Panc1 (cell line): ENCODE measurements around the gene MAP4K4.

Experiments
- POLR2AphosphoS5 ChIP-seq: IDR thresholded peaks from 2 replicates; pipeline ENCODE4 v1.6.1; 2012; ENCODE audit warnings: mild to moderate bottlenecking, low read depth, low read length, moderate library complexity
- SIN3A ChIP-seq: IDR thresholded peaks from 2 replicates; pipeline ENCODE4 v1.6.1; 2012; ENCODE audit warnings: low read depth, mild to moderate bottlenecking, low read length, moderate library complexity, borderline replicate concordance; ENCODE audit not compliant: insufficient read depth
- TF ChIP-seq, protein P1 (sequence below): fragments of 450-650 bp; IDR thresholded peaks from 2 replicates; pipeline ENCODE4 v1.5.1; 2017; ENCODE audit warnings: mild to moderate bottlenecking
- TF ChIP-seq, protein P2 (sequence below), 2 experiments: IDR thresholded peaks; 2 replicates each; pipeline ENCODE4 v1.6.1; 2011 to 2012; ENCODE audit warnings: low read depth in 2 of 2, control low read depth in 1 of 2, low read length in 1 of 2, mild to moderate bottlenecking in 1 of 2, moderate library complexity in 1 of 2; ENCODE audit not compliant: insufficient read depth in 1 of 2

DNA sequence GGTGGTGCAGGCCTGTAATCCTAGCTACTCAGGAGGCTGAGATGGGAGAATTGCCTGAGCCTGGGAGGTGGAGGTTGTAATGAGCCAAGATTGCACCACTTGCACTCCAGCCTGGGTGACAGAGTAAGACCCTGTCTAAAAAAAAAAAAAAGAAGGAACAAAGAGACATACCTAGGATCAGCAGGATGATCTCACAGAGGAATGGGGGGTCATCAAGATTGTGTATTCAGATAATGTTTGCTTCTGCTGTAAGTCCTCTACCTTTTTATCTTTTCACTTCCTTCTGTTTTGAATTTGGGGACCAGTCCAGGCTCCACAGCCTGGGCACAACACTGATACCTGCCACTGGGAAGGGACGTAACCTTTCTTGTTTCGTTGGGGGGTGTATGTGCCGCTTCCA is 53.2 kb downstream of the MAP4K4 start:
- TF ChIP-seq, protein P1, sequence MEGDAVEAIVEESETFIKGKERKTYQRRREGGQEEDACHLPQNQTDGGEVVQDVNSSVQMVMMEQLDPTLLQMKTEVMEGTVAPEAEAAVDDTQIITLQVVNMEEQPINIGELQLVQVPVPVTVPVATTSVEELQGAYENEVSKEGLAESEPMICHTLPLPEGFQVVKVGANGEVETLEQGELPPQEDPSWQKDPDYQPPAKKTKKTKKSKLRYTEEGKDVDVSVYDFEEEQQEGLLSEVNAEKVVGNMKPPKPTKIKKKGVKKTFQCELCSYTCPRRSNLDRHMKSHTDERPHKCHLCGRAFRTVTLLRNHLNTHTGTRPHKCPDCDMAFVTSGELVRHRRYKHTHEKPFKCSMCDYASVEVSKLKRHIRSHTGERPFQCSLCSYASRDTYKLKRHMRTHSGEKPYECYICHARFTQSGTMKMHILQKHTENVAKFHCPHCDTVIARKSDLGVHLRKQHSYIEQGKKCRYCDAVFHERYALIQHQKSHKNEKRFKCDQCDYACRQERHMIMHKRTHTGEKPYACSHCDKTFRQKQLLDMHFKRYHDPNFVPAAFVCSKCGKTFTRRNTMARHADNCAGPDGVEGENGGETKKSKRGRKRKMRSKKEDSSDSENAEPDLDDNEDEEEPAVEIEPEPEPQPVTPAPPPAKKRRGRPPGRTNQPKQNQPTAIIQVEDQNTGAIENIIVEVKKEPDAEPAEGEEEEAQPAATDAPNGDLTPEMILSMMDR = no peak
- TF ChIP-seq POLR2AphosphoS5 = no peak
- TF ChIP-seq, protein P2, sequence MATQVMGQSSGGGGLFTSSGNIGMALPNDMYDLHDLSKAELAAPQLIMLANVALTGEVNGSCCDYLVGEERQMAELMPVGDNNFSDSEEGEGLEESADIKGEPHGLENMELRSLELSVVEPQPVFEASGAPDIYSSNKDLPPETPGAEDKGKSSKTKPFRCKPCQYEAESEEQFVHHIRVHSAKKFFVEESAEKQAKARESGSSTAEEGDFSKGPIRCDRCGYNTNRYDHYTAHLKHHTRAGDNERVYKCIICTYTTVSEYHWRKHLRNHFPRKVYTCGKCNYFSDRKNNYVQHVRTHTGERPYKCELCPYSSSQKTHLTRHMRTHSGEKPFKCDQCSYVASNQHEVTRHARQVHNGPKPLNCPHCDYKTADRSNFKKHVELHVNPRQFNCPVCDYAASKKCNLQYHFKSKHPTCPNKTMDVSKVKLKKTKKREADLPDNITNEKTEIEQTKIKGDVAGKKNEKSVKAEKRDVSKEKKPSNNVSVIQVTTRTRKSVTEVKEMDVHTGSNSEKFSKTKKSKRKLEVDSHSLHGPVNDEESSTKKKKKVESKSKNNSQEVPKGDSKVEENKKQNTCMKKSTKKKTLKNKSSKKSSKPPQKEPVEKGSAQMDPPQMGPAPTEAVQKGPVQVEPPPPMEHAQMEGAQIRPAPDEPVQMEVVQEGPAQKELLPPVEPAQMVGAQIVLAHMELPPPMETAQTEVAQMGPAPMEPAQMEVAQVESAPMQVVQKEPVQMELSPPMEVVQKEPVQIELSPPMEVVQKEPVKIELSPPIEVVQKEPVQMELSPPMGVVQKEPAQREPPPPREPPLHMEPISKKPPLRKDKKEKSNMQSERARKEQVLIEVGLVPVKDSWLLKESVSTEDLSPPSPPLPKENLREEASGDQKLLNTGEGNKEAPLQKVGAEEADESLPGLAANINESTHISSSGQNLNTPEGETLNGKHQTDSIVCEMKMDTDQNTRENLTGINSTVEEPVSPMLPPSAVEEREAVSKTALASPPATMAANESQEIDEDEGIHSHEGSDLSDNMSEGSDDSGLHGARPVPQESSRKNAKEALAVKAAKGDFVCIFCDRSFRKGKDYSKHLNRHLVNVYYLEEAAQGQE (IDR thresholded peaks at IDR 0.05; ENCODE audit: insufficient read depth in 1 of 2, low read depth in 2 of 2, low read length in 1 of 2) = no peak
- TF ChIP-seq SIN3A = no peak
